GM19372 (cell line): ENCODE results near the gene CDK14.

ENCODE experiments used
- ATAC-seq: cut with Tn5 transposase; IDR thresholded peaks from one replicate; pipeline ENCODE4 v1.9.1; 2021; ENCODE audit warnings: mild to moderate bottlenecking, low read depth, moderate library complexity; ENCODE audit not compliant: unreplicated experiment

Gene CDK14

DNA sequence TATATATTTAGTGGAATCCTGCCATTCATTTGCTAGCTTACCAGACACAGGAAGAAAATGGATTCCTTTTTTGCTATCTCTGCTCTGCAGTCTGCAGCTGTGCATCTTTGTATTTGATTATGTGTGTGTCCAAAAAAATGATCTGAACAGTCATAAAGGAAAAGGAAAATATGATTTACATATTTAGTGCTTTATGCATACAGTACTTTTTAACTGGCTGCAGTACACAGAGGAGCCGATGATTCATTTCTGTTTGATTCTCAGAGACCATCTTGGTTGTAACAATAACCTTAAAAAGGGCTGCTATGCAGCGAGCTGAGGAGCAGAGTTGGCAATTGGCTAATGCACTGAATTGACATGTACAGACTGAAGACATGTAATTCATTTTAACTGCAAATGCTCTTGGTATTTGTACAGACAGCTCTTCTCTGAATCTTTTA is 516.8 kb downstream of the CDK14 start:
- ATAC-seq: no peak

DNA sequence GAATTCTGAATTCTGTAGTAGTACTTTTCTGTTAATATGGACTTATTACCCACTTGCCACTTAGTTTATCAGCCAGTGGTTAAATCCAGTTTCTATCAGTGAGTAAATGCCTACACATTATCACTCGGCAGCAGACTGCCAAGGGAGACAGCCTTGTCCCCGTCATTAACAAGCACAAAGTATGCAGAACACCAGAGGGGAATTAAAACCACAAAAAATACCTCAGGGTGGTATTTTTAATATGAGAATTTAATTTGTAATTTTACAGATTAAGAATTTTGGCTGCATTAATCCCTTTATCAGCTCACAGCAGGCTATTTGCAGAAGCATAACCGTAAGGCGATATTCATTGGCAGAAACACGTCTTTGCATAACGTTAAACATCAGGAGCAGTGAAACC is 518.1 kb downstream of the CDK14 start:
- ATAC-seq: no peak

DNA sequence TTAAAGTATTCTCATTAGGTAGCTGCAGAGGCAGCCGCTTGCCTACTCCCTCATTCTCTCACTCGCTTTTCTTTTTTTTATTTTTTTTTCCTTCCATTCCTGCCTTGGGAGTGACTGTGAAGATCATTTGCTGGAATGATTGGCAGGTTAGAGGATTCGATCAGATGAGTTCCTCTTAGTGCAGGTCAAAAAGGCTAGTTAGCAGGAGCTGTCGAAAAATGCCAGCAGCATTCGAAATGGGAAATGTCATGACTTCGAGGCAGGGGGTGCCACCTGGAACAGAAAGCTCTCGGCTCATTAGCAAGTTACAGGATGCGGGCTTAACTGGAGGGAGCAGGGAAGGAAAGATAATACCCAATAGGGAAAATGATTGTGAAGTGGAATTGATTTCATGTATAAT is 530.6 kb downstream of the CDK14 start:
- ATAC-seq: no peak

DNA sequence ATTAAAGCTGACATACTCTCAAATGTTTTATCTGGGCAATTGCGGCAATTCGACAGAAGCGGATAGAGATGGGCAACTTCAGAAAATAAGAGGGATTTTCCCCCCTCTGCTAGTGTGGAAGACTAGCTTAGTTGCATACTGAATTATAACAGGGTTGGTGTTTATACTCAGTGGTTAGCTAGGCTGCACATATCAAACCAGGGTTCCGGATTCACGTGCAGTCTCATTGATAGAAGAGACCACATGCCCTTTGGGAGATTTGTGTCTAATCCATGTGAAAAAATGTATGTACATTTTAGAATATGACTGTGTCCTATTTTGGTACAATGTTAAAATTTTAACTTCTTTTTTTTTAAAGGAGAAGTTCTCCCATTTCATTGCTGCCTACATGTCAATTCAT is 531.2 kb downstream of the CDK14 start:
- ATAC-seq: no peak

DNA sequence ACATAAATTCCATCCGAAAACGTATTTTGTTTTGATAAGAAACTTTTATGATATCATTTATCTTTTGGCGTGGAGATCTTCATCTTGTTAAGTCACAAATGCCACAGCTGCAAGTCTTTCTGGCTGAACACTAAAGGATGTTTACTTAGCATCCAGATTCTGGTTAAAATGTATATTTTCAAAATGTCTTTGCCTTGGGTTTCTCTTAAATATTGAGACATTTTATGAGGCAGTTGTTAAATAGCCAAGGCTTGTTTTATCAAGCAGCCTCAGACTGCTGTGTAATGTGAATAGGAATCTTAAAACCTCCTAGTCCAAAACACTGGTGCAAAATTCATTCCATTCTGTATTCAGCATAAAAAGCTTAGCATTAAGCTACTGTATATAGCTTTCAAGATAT is 531.8 kb downstream of the CDK14 start:
- no peak for ATAC-seq

DNA sequence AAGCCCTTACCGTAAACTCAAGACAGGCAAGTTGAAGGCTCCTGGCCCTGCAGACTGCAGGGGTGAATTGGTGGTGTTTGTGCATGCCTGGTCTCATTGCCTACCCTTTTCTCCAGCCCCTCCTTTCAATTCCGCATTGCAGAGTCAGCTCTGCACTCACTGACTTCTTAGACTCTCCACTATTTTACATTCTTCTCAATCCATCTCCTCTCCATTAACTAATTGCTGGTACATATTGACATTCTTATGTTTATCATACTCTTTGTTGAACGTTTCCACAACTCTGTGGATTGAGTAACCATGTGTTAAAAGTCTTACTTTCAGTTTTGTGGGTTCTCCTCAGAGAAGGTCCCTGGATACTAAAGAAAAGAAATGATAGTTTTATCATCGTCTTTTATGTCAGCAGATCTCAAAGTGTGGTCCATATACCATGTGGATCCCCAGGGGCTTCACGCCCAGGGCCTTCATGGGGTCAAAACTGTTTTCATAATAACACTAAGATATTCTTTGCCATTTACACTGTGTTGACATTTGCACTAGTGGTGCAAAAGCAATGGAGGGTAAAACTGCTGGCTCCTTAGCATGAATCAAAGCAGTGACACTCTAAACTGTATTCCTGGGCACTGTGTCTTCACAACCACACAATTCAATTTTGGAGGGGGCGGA is 532.7 kb downstream of the CDK14 start:
- no peak for ATAC-seq

DNA sequence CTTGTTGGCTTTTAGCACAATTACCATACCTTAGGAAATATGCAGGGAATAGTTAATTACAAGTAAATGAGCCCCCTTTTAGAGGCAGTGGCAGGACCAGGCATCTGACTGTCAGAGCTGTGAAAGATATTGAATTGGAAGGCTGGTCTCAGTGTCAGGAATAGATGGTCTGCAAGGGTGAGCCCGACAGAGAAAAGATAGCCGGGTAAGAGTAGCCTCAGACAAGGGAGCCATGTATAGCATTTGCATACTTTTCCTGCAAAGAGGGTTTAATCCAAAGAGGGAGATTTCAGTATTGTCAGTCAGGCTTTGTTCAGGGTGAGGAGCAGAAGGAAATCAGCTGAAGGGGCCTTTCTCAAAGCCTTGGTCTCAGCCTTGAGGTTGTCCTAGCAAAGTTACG is 539.2 kb downstream of the CDK14 start:
- no peak for ATAC-seq

DNA sequence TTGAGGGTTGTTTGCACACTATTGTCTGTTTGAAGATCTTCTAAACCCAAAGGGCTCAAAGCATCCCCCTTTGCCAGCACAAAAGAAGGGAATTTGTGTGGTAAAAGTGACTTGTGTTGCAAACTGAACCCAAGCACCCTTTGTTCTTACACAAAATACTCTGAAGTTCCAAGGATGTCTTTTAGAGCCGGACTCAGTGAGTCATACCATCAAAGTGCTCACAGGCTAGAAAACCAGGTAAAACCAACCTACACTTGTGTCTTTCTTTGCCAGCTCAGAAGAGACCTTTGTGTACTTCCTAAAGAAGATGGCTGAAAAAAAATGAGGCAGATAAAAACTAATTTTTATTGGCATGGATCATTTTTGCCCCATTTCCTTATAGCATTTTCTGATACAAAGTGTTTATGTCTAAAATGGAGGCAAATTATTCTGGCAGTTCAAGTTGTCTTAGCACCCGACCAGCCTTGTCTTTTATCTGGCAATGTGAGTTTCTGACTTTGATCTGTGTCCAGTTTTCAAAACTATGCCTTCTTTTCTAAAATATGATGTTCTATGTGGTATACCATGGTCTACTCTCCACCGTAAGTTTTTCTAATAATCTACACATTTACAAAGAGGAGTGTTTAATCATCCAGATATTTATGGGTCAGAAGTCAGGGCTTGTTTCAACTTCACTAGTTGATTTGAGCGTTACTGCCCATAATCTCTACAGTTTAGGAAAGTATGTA is 539.7 kb downstream of the CDK14 start:
- no peak for ATAC-seq

DNA sequence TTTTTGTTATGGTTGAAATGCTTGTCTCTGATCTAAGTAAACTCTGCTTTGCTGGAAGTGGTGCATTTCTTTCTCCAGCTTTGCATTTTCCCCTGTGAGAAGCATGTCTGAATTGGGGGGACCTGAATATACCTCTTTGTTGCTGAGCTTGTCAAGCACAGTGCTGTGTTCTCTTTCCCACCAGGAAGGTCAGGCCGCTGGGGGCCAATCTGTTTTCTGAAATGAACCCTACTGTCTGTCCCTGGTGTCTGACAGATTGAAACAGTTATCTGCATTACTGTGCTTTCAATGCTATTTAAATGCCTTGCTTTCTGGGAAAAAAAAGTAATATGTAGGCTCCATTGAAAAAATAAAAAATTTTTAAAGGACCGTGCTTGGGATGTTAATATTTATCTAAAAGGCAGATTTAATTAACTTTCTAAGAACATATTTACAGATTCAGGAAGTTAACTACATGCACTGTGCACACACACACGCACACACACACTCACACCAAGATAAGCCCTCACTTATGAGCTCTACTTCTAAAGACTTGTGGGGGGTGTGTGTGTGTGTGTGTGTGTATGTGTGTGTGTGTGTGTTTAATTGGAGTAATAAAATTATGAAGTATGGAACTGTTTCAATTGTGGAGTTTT is 541.1 kb downstream of the CDK14 start:
- ATAC-seq: no peak

DNA sequence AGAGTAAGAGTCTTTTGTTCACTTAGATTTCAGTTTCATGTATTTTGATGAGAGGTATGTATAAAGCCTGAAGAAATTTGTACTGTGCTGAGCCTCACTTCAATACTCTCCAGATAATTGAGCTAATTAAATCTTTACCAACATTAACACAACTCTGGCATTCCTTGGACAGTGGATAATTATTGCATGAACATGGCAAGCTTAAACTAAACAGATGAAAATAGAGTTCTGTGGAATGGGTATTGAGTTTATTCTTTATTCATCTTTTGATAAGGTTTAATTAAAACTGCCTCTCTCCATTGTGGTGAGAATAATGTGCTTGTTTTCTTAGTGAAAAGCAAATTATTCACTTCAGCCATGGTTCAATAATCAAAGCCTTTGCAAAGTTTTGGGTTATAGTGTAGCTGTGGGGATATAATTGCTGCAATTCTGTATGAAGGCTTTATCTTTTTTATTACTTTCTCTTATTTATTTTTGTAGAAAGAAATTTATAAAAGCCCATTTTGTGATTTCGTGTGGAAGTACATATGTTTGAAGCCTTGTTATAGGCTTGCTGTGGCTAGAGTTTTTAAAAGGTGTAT is 541.8 kb downstream of the CDK14 start:
- ATAC-seq: no peak

DNA sequence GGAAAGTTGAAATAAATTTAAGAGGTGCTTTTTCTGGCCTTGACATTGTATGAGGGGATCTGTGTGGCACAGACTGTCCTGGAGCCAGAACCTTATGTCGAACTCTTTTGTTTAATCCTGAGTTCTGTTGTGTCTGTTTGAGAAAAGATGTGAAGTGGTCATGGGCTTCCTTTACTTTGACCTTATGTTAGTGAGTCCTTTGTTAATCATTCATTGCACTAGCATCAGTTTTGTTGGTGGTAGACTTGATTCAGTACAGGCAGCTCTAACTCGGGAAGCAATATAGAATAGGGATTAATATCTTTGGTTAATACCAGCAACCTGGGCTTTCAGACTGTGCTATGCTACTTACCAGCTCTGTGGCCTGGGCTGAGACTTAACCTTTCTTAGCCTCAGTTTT is 544.2 kb downstream of the CDK14 start:
- no peak for ATAC-seq

DNA sequence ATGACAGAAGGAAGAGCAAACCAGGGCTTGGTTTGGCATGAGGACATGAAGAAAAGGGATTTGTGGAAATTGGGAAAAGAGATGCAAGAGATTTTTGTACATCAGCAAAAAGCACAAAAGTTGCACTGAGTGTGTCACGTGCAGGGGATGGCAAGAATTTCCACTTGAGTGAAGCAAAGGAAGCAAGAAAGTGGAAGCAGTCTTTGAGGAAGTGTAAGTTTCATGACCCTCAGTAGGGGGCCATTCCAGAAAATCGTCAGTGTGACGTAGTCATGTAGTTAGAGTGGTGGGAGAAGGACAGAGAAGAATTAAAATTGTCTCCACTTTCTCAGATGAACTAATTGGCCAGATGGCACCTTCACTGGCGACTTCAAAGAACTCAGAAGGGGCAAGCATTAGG is 544.9 kb downstream of the CDK14 start:
- ATAC-seq: no peak

DNA sequence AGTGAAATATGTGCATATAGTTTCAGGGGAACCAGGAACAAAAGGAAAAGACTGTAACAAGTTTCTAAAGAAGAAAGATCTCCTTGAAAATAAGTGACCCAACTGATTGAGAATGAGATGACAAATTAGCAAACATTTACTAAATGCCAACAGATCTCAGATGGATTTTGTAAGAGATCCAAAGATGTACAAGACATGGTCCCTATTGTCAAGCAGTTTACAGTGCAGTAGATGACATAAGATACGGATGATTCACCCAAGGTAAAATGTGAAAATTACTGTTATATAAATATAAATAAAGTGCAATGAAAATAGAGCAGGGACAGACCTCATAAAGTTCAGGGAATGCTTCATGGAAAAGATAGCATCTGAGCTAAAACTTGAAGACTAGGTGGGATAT is 546.6 kb downstream of the CDK14 start:
- ATAC-seq: no peak

DNA sequence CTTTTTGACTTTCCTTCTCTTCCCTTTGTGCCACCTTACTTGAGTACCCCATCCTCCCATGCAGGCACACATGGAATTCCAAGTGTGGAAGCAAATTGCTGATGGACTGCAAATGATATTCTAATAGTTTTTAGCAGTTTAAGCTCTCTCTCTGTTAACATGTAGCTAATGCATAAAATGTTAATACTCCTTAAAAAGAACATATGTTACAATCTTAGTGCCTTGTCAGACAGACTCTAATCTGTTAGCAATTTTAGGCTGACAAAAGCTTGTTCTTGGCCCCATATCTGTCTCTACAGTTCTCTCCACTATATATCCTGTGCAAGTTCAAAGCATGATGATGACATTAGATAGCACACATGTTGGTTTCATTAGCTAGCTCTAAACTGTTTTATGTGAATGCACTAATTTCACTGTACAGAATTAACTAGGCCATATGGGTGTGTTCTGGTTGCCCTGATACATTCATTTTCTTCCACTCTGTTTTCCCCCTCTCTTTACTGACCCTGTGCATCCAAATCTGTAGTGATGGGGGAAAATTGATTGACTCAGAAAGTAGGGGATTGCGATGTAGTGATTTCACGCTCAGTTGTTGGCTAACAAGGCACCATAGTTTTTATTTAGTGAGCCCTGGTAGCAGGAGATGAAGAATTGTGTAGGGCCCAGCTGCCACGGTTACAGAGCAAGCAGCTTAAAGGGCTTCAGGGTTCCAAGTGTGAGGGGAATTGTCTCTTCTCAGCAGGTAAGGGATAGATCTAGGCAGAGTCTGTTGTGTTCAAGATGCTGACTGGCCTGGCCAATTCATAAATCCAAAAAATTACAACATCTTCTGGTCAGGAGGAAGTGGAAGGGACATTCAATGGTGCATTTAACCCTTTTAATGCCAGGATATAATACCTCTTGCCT is 553.5 kb downstream of the CDK14 start:
- ATAC-seq: no peak

DNA sequence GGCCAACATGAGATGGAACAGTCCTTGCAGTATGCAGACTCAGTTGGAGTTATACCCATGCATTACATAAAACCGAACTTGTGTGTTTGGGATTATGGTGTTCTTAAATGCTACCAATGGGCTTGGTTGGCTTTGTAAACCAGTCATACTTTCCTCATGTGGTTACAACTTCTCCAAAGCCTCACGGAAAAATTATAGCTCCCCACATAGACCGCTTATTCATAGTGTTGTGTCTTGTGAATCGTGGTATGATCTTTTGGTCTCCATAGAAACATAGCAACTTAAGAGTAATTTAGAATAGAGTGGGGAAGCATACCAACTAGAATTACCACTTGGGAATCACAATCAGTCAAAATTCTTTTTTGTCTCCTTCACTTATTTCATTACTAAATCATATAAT is 555.8 kb downstream of the CDK14 start:
- ATAC-seq: no peak

DNA sequence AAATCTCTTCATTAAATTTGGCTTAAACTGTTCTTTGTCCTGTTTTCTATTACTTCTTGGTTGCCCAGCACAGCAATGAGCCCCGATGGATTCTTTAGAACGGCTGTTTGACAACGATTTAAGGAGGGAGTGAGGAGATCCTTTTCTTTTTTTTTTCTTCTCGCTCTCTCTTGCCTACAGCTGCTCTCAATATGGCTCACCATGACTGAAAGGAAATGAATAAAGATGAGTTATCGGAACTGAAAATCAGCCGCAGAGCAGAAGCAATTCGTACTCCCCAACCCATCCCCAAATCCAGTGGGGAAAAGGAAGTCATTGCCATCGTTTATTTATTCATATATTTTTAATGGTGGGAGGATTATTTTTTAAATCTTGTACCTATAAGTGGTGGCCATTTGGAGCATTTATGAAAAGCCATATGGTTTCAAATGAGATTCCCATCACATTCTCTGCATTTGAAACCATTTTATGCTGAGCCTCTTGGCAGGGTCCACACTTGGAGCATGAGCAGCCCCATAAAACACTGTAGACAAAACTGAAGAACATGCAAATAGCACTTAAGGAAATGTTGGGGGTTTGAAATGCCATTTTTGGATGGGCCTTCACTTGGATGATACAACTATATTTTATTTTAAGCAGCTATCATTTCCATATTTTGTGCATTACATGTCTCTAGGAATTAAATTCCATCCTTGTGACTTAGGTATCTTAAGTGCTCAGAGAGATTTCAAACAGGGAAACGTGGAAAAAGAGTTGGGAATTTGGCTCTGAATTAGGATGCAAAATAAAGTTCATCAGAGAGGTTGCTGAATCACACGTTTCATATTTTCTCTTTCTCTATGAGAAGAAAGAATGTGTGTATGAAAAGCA is 560.4 kb downstream of the CDK14 start:
- ATAC-seq: no peak

DNA sequence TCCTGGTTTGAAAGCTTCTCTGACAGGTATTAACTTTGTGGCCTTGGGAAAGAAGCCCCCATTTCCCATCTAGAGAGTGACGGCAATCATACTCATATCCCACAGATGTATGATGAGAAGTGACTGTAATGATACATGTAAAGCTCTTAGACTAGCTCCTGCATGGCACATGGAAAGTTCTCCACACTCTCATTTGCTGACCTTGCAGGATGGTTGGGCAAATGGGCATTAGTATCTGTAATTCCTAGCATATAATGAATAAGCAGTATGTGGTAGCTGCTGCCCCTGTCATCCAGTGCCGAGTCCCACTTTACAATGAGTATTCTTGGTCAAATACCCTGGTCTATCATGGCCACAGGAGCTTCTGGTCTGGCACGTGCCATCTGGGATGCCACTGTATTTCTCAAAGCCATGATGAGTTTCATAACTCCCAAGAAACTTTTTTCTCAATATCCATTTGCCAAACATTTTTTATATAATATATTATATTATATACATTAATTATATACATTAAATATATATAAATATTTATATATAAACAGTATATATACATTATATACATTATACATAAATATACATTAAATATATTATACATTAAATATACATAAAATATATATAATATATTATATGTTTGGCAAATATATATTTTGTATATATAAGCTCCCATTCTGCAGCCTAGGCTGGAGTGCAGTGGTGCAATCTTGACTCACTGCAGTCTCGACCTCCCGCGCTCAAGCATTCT is 561.6 kb downstream of the CDK14 start:
- ATAC-seq: no peak

DNA sequence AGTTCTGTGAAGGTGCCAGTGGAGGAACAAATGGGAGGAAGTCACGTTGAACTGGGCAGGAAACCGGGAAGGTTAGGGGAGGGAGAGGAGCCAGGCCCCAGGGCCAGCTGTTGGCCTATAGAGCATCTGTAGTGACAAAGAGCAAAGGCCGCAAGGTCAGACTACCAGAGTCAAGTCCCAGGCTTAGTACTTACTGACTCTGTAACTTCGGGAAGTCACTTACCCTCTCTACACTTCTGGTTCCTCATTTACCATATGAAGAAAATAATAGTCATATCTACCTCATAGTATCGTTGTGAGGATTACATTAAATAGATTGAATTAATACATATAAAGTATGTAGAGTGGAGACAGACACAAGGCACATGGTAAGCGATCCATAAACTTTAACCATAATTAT is 566.3 kb downstream of the CDK14 start:
- no peak for ATAC-seq

DNA sequence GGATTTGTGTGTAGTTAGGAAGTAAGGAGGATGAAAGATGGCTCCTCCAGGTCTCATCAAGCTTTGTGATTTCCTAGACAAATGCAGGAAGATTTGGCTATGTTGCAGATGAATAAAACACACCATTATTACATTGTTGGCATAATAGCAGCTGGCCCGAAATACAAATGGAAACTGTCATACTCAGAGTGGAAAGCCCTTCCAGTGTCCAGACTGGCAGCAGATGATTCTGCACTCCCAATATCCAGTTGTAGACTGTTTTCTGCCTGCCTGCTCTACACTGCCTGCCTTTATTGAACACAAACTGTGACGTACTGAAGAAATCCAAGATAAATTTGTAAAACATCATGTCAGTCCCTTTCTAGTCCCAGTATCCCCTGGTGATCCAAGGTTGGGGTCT is 568.4 kb downstream of the CDK14 start:
- no peak for ATAC-seq
